ENCODE measurements around the gene ANKRD13D. TPM values are rescaled to one million over a fixed set of nuclear protein-coding genes. Genes with fewer than 3 reads are reported as not detected.
A peak's percentile ranks its signal among the peaks of the same experiment; 100 is the strongest.

Gene ANKRD13D
- total and polyA plus RNA-seq, 2 of the 8 experiments (the other 6 are each of a cell fraction or from before 2014, with no cell fraction given) = 24.9 to 26.5 TPM

DNA sequence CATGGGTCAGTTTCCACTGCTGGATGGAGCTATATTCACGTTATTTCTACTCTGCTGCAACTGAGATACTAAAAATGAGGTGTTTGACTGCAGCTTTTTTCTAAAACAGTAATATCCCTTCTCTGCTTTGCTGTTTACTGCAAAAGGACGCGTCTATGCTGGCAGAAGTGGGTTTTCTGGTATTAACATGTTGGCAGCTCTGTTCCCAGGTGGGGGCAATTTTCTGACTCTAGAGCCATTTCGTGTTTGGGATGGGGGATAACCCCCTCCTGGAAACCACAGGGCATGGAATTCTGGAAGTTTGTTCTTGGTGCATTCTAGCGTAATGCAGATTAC lies 17.9 kb upstream of the ANKRD13D start:
- Histone ChIP-seq H3K79me2 (ENCODE audit: control insufficient read depth in 1 of 2, insufficient read depth in 2 of 2, low read length in 2 of 2) (peaks cover 0 to 80% of the 10 kb centered on the region in 2 experiments; a peak in 3 of 4 replicates), H4K5ac (ENCODE audit: insufficient read length, low read depth, low read length) (no peak overlapping the region), H4K20me1 (replicated peaks in 1 of 2; ENCODE audit: control insufficient read depth in 1 of 2, insufficient read depth in 2 of 2, low read length in 2 of 2) (peaks cover 15 to 35% of the 10 kb centered on the region in 2 experiments), H3K27ac (ENCODE audit: low read depth, low read length) (no peak overlapping the region), H3K4me2 (ENCODE audit: insufficient read depth in 1 of 2, low read depth in 2 of 2, low read length in 2 of 2) (peak overlapping the region; percentile 59 to 75; a peak in 3 of 4 replicates), H2AK5ac (ENCODE audit: low read depth, low read length) (0 out of 2 replicates have a peak overlapping the region, but pooled peaks have one; percentile 89), H3K14ac (ENCODE audit: insufficient read length) (no peak overlapping the region), H2AFZ (ENCODE audit: low read length) (no peak overlapping the region), H3K56ac (replicated peaks; ENCODE audit: insufficient read length, low read depth, low read length) (no peak overlapping the region), H2BK5ac (ENCODE audit: low read depth, low read length) (peak overlapping the region; percentile 50), H2BK120ac (replicated peaks; ENCODE audit: low read depth, low read length) (no peak overlapping the region), H2BK12ac (ENCODE audit: low read depth, low read length) (no peak overlapping the region; the same call in 1 of the 2 replicates), H3K18ac (ENCODE audit: extremely low read depth, low read length) (no peak overlapping the region), H3K4me3 (ENCODE audit: extremely low read depth in 1 of 4, insufficient read depth in 2 of 4, low read depth in 3 of 4, low read length in 4 of 4) (0 out of 8 replicates have a peak overlapping the region, but pooled peaks of 1 of the 4 experiments have one; percentile 38), H4K8ac (ENCODE audit: extremely low read depth, insufficient read depth, low read length) (no peak overlapping the region), H3K9me3 (ENCODE audit: insufficient read depth in 2 of 2, low read depth in 1 of 2, low read length in 1 of 2) (no peaks in the 10 kb centered on the region), H2BK15ac (ENCODE audit: low read length) (no peak overlapping the region), H3K36me3 (ENCODE audit: control insufficient read depth in 2 of 4, insufficient read depth in 4 of 4, low read length in 3 of 4) (peaks cover 0 to 3% (median 0%) of the 10 kb centered on the region in 4 experiments; a peak in 2 of 8 replicates), H4K91ac (replicated peaks; ENCODE audit: insufficient read length, low read length) (no peak overlapping the region), H3K4ac (replicated peaks; ENCODE audit: insufficient read length, low read depth, low read length) (no peak overlapping the region), H3K27me3 (replicated peaks in 1 of 4; ENCODE audit: control insufficient read depth in 3 of 4, extremely low read depth in 1 of 4, insufficient read depth in 3 of 4, low read length in 3 of 4) (no peaks in the 10 kb centered on the region), H3K23me2 (ENCODE audit: low read depth, low read length) (peaks cover 4% of the 10 kb centered on the region), H3K4me1 (replicated peaks in 1 of 4; ENCODE audit: control insufficient read depth in 3 of 4, insufficient read depth in 4 of 4, low read length in 3 of 4) (peaks cover 8 to 35% (median 28%) of the 10 kb centered on the region in 4 experiments), H2BK20ac (ENCODE audit: low read length) (no peak overlapping the region), H3K23ac (ENCODE audit: insufficient read length) (no peak overlapping the region), H3K79me1 (ENCODE audit: low read depth, low read length) (peaks cover 28% of the 10 kb centered on the region), H3K9ac (replicated peaks in 1 of 4; ENCODE audit: extremely low read depth in 1 of 4, low read depth in 3 of 4, low read length in 3 of 4) (no peak overlapping the region)
- 95% methylated on average over 5 of the region's 5 CpGs; no CpG with 5 or more reads in 1 of the 2 experiments for WGBS, 2 experiments (ENCODE audit: extremely low coverage in 1 of 2, insufficient coverage in 1 of 2, insufficient read length in 1 of 2, insufficient replicate concordance in 2 of 2, low coverage in 1 of 2, low lambda C conversion rate in 2 of 2, missing lambda C conversion rate in 1 of 2)
- ChIA-PET CTCF (ENCODE audit: partially characterized antibody) (interaction anchor here (0.8 to 13.0 kb wide), 7 partner anchors 8 to 218 kb away, joined by 3 to 186 read pairs (median 5); partner anchors contain the start of gene ANKRD13D), POLR2A (ENCODE audit: partially characterized antibody) (interaction anchor here (1.0 to 4.2 kb wide), 4 partner anchors 13 to 176 kb away, joined by 3 to 20 read pairs (median 11); partner anchors contain the start of genes ANKRD13D and SSH3)
- TF ChIP-seq EZH2 (IDR thresholded peaks at IDR 0.05; ENCODE audit: low read depth, low read length, severe bottlenecking) (no peak), KDM1A (IDR thresholded peaks at IDR 0.05; ENCODE audit: borderline replicate concordance, low read length) (no peak), SP1 (IDR thresholded peaks at IDR 0.05; ENCODE audit: low read depth, low read length) (no peak)
- FAIRE-seq (no peak), DNase-seq (ENCODE audit: low read depth in 1 of 2, low spot score in 2 of 2) (no peak)
